ENCODE results near the gene OR1D2. TPM values are rescaled to one million over a fixed set of nuclear protein-coding genes. Genes with fewer than 3 reads are reported as not detected.
"Not testable (repeated sequence)": the region's sequence is repeated elsewhere in the genome, so short reads cannot be mapped to it uniquely, and the experiment has no call there.

The OR1D2 gene, protein sequence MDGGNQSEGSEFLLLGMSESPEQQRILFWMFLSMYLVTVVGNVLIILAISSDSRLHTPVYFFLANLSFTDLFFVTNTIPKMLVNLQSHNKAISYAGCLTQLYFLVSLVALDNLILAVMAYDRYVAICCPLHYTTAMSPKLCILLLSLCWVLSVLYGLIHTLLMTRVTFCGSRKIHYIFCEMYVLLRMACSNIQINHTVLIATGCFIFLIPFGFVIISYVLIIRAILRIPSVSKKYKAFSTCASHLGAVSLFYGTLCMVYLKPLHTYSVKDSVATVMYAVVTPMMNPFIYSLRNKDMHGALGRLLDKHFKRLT
- not detected in 2 replicates for total RNA-seq

DNA sequence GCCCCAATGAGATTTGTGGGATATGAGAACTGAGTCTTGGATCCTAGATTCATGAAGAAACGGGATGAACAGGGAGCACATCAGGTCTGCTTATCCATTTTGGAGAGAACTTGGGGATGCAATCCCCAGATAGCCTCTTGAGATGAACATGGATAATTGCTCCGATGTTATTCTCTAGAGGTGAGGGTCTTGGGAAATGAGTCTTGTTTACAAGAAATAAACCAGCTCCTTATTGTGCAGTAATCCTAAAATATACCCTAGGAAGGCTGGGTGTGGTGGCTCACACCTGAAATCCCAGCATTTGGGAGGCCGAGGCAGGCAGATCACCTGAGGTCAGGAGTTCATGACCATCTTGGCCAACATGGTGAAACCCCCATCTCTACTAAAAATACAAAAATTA is at the start of gene OR1D2:
TSS of gene OR1D2 (minus strand) at position 101 of the 400 bp plus-strand sequence. CDS start 11,426 bp downstream, outside the sequence.
- Mint-ChIP-seq H3K4me3 (no peak within 1 kb of the TSS), H3K36me3 (ENCODE audit: low read depth) (no peaks in the 10 kb centered on the region), H3K4me1 (ENCODE audit: low read depth) (no peaks in the 10 kb centered on the region), H3K27me3 (ENCODE audit: insufficient read depth) (peaks cover 3% of the 10 kb centered on the region), H3K27ac (no peak within 1 kb of the TSS), H3K9me3 (no peaks in the 10 kb centered on the region)
- intact Hi-C loops (cut with micrococcal nuclease): no loop called here
- no peak for DNase-seq (ENCODE audit: low spot score)

DNA sequence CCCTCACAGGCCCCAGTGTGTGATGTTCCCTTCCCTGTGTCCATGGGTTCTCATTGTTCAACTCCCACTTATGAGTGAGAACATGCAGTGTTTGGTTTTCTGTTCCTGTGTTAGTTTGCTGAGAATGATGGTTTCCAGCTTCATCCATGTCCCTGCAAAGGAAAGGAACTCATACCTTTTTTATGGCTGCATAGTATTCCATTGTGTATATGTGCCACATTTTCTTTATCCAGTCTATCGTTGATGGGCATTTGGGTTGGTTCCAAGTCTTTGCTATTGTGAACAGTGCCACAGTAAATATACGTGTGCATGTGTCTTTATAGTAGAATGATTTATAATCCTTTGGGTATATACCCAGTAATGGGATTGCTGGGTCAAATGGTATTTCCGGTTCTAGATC is 33.3 kb upstream of the OR1D2 start:
- H3K27me3 Mint-ChIP-seq (ENCODE audit: insufficient read depth); DNase-seq (ENCODE audit: low spot score); intact Hi-C loops (cut with micrococcal nuclease); H3K9me3 Mint-ChIP-seq; H3K4me1 Mint-ChIP-seq (ENCODE audit: low read depth); H3K36me3 Mint-ChIP-seq (ENCODE audit: low read depth); H3K4me3 Mint-ChIP-seq; H3K27ac Mint-ChIP-seq: not testable (repeated sequence)

DNA sequence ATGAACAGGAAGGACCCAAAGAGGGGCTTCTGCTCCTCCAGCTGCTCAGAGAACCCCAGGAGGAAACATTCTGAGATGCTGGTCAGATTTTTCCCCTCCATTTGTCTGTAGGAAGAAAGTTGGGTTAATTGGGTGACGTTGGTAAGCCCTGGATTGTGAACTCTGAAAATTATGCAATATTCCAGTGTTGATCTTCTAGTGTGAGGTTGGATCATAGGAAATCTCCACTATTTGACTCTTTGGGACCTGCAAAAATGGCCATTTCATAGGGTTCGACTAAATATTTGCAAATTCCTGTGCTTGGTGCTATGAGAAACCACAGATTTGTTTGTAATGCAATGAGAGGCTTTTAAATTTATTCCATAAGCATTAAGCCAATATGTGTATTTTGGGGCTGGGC is 23.2 kb upstream of the OR1D2 start, which contains the start of gene OR1G1:
TSS of gene OR1G1 (minus strand) at position 101 of the 400 bp plus-strand sequence. CDS start at position 101, 0 bp downstream.
- H3K36me3 Mint-ChIP-seq (ENCODE audit: low read depth): no peaks in the 10 kb centered on the region
- H3K4me1 Mint-ChIP-seq (ENCODE audit: low read depth): no peaks in the 10 kb centered on the region
- no peak within 1 kb of the TSS for H3K4me3 Mint-ChIP-seq
- intact Hi-C loops (cut with micrococcal nuclease): no loop called here
- no peak for DNase-seq (ENCODE audit: low spot score)
- no peak within 1 kb of the TSS for H3K27ac Mint-ChIP-seq
- peaks cover 5% of the 10 kb centered on the region for H3K27me3 Mint-ChIP-seq (ENCODE audit: insufficient read depth)
- H3K9me3 Mint-ChIP-seq: no peaks in the 10 kb centered on the region

DNA sequence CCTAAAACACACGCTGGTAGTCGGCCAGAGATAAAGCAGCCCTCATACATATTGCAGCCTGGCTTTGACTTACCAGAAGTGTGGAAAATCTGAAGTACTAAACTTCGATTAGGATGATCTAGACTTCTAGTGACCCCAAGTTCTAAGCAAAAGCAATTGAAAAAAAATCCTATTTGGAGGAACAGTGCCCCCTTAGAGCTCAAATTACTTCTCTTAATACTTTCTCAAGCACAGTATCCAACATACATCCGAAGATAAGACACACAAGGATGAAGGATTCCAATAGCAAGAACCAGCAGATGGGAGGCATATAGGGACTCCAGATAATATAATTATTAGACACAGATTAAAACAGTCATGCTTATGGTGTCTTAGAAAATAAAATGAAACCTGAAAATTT is 30.4 kb downstream of the OR1D2 start:
- not testable (repeated sequence) for H3K4me1 Mint-ChIP-seq (ENCODE audit: low read depth); H3K27ac Mint-ChIP-seq

DNA sequence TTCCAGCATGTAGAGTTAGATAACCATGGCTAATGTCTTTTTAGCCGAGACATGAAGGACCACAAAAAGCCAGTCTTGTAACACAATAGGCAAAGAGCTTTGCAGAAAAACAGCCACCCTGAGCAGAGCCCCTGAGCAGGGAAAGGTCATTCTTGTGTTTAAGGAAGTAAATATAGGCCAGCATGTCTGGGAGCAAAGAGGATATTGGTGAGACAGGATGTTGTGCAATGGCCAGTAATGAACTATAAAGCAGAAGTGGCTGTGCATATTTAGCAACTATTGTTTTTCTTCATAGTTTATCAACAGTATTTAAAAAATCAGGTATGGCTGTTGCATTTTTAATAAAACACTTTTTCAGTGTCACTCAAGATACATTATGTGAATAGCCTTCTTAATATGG is 39.0 kb downstream of the OR1D2 start:
- H3K27me3 Mint-ChIP-seq (ENCODE audit: insufficient read depth); intact Hi-C loops (cut with micrococcal nuclease); H3K27ac Mint-ChIP-seq; H3K4me1 Mint-ChIP-seq (ENCODE audit: low read depth); H3K4me3 Mint-ChIP-seq; H3K36me3 Mint-ChIP-seq (ENCODE audit: low read depth); DNase-seq (ENCODE audit: low spot score); H3K9me3 Mint-ChIP-seq: not testable (repeated sequence)

More for the DNA sequence above, 30.4 kb downstream of the OR1D2 start:
- H3K36me3 Mint-ChIP-seq (ENCODE audit: low read depth); DNase-seq (ENCODE audit: low spot score); intact Hi-C loops (cut with micrococcal nuclease); H3K9me3 Mint-ChIP-seq; H3K27me3 Mint-ChIP-seq (ENCODE audit: insufficient read depth); H3K4me3 Mint-ChIP-seq: not testable (repeated sequence)

DNA sequence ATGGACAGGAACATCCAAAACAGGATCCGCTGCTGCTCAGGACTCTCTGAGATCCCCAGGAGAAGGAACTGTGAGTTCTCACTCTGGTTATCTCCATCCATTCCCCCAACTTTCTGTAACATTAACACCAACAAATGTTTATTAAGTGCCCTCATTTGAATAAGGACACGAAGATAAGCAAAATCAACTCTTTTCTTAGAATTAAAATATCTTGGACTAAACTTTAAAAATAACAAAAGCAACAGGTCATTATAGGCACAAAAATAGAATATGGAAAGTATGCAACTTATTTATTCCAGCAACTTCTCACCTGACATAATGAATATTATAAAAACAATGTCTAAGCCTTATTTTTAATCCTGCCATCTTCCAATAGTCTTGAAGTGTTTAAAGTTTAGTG is 40.7 kb downstream of the OR1D2 start, which contains the start of gene OR1D5:
TSS of gene OR1D5 (minus strand) at position 101 of the 400 bp plus-strand sequence. CDS start at position 101, 0 bp downstream.
- H3K9me3 Mint-ChIP-seq; DNase-seq (ENCODE audit: low spot score); H3K36me3 Mint-ChIP-seq (ENCODE audit: low read depth); H3K27ac Mint-ChIP-seq; intact Hi-C loops (cut with micrococcal nuclease); H3K4me1 Mint-ChIP-seq (ENCODE audit: low read depth); H3K27me3 Mint-ChIP-seq (ENCODE audit: insufficient read depth); H3K4me3 Mint-ChIP-seq: not testable (repeated sequence)

DNA sequence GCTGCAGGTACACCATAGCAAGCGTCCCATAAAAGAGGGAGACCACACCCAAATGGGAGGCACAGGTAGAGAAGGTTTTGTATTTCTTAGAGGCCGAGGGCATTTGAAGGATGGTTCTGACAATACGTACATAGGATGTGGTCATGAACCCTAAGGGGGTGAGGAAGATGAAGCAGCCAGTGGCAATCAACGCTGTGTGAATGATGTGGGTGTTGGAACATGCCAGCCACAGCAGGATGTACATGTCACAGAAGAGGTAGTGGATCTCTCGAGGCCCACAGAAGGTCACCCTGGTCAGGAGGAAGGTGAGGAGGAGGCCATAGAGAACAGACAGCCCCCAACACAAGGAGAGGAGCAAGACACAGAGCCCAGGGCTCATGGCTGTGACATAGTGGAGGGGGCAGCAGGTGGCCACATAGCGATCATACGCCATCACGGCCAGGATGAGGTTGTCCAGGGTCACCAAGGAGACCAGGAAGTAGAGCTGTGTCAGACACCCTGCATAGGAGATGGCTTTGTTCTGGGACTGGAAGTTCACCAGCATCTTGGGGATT is 41.3 kb downstream of the OR1D2 start:
- H3K4me1 Mint-ChIP-seq (ENCODE audit: low read depth); intact Hi-C loops (cut with micrococcal nuclease); H3K27me3 Mint-ChIP-seq (ENCODE audit: insufficient read depth); H3K36me3 Mint-ChIP-seq (ENCODE audit: low read depth); H3K27ac Mint-ChIP-seq; H3K4me3 Mint-ChIP-seq; H3K9me3 Mint-ChIP-seq; DNase-seq (ENCODE audit: low spot score): not testable (repeated sequence)

DNA sequence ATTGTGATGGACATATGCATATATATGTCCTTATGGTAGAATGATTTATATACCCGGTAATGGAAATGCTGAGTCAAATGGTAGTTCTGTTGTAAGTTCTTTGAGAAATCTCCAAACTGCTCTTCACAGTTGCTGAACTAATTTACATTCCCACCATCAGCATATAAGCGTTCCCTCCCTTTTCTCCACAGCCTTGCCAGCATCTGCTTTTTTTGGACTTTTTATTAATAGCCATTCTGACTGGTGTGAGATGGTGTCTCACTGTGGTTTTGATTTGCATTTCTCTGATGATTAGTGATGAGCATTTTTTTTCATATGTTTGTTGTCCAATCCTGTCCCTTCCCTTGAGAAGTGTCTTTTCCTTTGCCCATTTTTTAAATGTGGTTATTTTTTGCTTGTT is 49.4 kb downstream of the OR1D2 start:
- H3K27ac Mint-ChIP-seq; DNase-seq (ENCODE audit: low spot score); H3K27me3 Mint-ChIP-seq (ENCODE audit: insufficient read depth); H3K9me3 Mint-ChIP-seq; H3K36me3 Mint-ChIP-seq (ENCODE audit: low read depth); H3K4me1 Mint-ChIP-seq (ENCODE audit: low read depth); H3K4me3 Mint-ChIP-seq; intact Hi-C loops (cut with micrococcal nuclease): not testable (repeated sequence)

DNA sequence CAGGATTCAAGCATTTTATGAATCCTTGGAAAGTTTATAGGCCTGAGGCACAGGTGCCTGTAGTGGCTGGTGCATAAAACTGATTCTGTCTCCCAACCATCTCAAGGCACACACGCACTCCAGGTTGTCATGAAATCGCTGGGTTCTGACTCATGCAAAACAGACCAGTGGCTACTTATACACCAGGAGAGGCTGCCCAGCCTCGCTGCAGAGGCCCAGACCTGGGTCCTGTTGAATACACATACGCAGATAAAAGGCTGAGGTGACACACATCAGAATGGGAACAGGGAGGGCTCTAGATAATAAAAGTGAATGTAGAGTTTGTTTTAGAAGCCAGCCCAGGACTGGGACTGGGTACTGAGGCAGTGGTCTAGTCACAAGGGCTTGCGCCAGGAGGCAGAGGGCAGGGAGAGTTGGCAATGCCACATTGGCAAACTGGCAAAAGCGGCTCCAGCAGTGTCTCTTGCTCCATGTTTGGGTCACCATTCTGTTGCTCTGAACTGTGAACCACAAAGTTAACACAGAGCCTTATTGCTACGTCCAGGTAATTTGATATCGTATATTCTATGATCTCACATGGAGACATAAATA is 54.4 kb downstream of the OR1D2 start:
- H3K27me3 Mint-ChIP-seq (ENCODE audit: insufficient read depth): peaks cover 5% of the 10 kb centered on the region
- intact Hi-C loops (cut with micrococcal nuclease): loop anchor here (5.0 kb wide), 1 partner anchor 588 kb away; the partner anchor contains the start of genes CTNS and SHPK
- H3K9me3 Mint-ChIP-seq: no peaks in the 10 kb centered on the region
- no peak for DNase-seq (ENCODE audit: low spot score)
- H3K36me3 Mint-ChIP-seq (ENCODE audit: low read depth): no peaks in the 10 kb centered on the region
- no peak overlapping the region for H3K27ac Mint-ChIP-seq
- peak overlapping the region; percentile 90 for H3K4me3 Mint-ChIP-seq
- H3K4me1 Mint-ChIP-seq (ENCODE audit: low read depth): peaks cover 5% of the 10 kb centered on the region

DNA sequence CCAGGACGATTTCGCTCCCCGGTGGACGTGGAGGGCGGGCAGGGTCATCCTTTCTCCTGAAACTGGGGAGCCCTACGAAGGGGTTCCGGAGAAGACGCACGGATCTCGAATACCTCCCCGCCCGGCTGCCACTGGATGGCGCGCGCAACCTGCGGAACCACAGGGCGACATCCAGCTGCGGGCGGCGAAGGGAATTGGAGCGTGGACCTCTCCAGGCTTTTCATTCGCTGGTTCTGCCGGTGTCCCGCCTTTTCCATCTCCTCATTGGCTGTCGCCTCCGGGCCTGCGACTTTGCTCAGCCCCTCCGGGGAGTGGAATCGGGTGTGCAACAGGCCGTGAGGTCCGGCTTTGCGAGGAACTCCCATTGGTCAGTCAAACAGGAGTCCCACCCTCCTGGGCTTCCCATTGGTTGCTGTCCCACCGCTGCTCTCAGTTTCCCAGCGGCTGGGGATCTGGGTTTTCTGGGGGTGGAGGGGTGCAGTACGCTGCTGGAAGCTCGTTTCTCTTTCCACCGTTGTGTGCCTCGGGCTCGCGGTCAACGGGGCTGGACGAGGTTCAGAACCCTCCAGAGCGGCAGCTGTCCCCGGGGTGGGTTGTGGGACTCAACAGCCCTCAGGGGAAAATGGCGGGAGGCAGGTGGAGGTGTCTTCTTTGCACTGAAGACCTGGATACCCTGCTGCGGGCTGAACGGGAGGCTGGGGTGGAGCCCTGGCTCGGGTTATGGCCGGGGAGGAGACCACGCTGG is 55.3 kb downstream of the OR1D2 start:
- Mint-ChIP-seq H3K4me3 (peak overlapping the region; percentile 90), H3K27ac (peak overlapping the region; percentile 84), H3K4me1 (ENCODE audit: low read depth) (peaks cover 5% of the 10 kb centered on the region), H3K27me3 (ENCODE audit: insufficient read depth) (peaks cover 5% of the 10 kb centered on the region), H3K36me3 (ENCODE audit: low read depth) (no peaks in the 10 kb centered on the region), H3K9me3 (peaks cover 6% of the 10 kb centered on the region)
- intact Hi-C loops (cut with micrococcal nuclease): loop anchor here (5.0 kb wide), 1 partner anchor 588 kb away; the partner anchor contains the start of genes CTNS and SHPK
- DNase-seq (ENCODE audit: low spot score): peak; percentile 86

DNA sequence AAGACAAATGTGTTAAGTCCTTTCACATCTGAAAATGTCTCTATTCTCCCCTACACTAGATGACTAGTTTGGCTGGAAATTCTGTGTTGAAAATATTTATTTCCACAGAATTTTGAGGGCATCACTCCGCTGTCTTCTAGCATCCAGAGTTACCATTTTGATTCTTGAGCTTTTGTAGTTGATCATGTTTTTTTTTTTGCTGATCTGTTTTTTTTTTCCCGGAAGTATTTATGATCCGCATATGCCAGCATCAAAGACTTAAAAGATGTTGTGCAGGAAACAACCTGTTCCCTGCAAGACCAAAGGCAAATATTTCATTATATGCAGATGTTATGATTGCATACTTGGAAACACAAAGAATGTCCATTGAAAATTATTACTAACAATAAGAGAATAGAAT is 57.5 kb downstream of the OR1D2 start:
- Mint-ChIP-seq H3K27ac (no peak overlapping the region), H3K4me3 (no peak overlapping the region), H3K4me1 (ENCODE audit: low read depth) (peaks cover 5% of the 10 kb centered on the region), H3K36me3 (ENCODE audit: low read depth) (no peaks in the 10 kb centered on the region), H3K9me3 (peaks cover 15% of the 10 kb centered on the region), H3K27me3 (ENCODE audit: insufficient read depth) (peaks cover 7% of the 10 kb centered on the region)
- DNase-seq (ENCODE audit: low spot score): no peak
- intact Hi-C loops (cut with micrococcal nuclease): loop anchor here (5.0 kb wide), 1 partner anchor 591 kb away; the partner anchor contains the start of genes CTNS and SHPK

DNA sequence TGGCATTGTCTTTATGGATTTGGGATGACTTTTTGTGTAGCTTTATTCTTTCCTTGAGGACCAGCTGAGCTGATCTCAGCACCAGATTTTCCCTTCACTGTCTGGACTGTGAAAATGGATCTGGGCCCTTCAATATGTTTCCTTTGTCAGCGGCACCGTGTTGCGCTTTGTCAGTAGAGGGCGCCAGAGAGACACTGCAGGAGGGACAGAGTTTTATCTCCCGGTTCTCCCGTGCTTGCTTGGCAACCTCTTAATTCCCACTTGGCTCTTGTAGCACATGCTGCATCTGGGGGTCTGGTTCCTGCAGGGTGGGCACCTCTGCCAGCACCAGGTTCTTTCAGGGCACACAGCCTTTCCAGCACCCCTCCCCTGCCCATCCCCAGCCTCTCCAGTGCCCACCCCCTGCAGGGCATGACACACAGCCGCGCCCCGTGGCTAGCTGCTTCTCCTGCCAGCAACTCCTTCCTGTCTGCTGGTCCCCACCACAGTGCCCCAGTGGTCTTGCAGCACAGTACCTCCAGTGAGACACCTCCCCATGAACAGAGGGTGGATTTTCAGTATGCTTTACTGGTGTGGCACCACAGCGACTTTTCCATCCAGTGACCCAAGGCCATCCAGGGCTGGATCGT is 60.4 kb downstream of the OR1D2 start:
- no peak for DNase-seq (ENCODE audit: low spot score)
- no peaks in the 10 kb centered on the region for H3K4me1 Mint-ChIP-seq (ENCODE audit: low read depth)
- H3K9me3 Mint-ChIP-seq: peaks cover 15% of the 10 kb centered on the region
- H3K27ac Mint-ChIP-seq: no peak overlapping the region
- intact Hi-C loops (cut with micrococcal nuclease): no loop called here
- peaks cover 7% of the 10 kb centered on the region for H3K27me3 Mint-ChIP-seq (ENCODE audit: insufficient read depth)
- H3K36me3 Mint-ChIP-seq (ENCODE audit: low read depth): no peaks in the 10 kb centered on the region
- H3K4me3 Mint-ChIP-seq: no peak overlapping the region
